Uterus (tissue), 2 donors: ENCODE data around the gene IL15RA.

ENCODE experiments used
- POLR2A ChIP-seq, 2 donors: fragments of 450-650 bp; IDR thresholded peaks; one replicate each; pipeline ENCODE4 v1.6.1; 2016; ENCODE audit warnings: antibody characterized with exemption in 2 of 2, mild to moderate bottlenecking in 1 of 2, moderate library complexity in 1 of 2
- TF ChIP-seq, protein P1 (sequence below), 4 experiments: fragments of 200-600 bp in 2 of 4; fragments of 450-650 bp in 2 of 4; sonication (generic) in 2 of 4; IDR thresholded peaks; one replicate each; pipeline ENCODE4 v1.5.1; 2016 to 2019; ENCODE audit warnings: antibody characterized with exemption in 4 of 4, mild to moderate bottlenecking in 2 of 4, moderate library complexity in 1 of 4

DNA sequence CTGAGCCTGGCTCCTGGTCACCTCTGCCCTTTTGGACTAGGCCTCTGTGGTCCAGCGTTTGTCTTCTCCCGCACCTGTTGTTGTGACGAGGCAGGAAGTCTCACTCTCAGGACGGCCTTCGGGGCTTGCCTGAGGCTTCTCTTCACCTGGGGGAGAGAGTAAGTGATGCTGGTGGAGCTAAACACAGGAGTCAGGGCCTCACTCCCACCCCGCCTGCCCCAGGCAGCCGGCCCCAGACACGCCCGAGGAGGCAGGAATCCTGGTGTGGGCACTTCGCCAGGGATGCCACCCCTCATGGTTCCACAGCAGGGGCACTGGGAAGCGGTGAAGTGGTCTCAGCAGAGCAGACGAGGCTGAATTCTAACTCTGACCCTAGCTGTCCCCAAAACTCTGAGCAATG is 42.5 kb upstream of the IL15RA start:
- TF ChIP-seq POLR2A (IDR thresholded peaks at IDR 0.05), result no peak
- TF ChIP-seq, protein P1, sequence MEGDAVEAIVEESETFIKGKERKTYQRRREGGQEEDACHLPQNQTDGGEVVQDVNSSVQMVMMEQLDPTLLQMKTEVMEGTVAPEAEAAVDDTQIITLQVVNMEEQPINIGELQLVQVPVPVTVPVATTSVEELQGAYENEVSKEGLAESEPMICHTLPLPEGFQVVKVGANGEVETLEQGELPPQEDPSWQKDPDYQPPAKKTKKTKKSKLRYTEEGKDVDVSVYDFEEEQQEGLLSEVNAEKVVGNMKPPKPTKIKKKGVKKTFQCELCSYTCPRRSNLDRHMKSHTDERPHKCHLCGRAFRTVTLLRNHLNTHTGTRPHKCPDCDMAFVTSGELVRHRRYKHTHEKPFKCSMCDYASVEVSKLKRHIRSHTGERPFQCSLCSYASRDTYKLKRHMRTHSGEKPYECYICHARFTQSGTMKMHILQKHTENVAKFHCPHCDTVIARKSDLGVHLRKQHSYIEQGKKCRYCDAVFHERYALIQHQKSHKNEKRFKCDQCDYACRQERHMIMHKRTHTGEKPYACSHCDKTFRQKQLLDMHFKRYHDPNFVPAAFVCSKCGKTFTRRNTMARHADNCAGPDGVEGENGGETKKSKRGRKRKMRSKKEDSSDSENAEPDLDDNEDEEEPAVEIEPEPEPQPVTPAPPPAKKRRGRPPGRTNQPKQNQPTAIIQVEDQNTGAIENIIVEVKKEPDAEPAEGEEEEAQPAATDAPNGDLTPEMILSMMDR (IDR thresholded peaks at IDR 0.05), result no peak
